WERI-Rb-1 (cell line): ENCODE measurements around the gene FUS.
"Not testable (repeated sequence)": the region's sequence is repeated elsewhere in the genome, so short reads cannot be mapped to it uniquely, and the experiment has no call there.

Experiments
- DNase-seq: peaks from one replicate; pipeline ENCODE4 v3.0.0-alpha.2; 2020
- H3K27ac ChIP-seq: fragments of 250-450 bp; sonication (Bioruptor Pico); 2 replicates; pipeline ENCODE4 v1.5.1; 2020; ENCODE audit warnings: mild to moderate bottlenecking, moderate library complexity
- H3K27me3 ChIP-seq: fragments of 250-450 bp; sonication (Bioruptor Pico); 2 replicates; pipeline ENCODE4 v1.5.1; 2021; ENCODE audit warnings: mild to moderate bottlenecking, low read depth, moderate library complexity; ENCODE audit not compliant: insufficient read depth, severe bottlenecking
- H3K36me3 ChIP-seq: fragments of 250-450 bp; sonication (Bioruptor Pico); 2 replicates; pipeline ENCODE4 v1.5.1; 2020; ENCODE audit warnings: mild to moderate bottlenecking, moderate library complexity
- H3K4me3 ChIP-seq: 2 replicates; pipeline ENCODE4 v1.5.1; 2011; ENCODE audit warnings: low read depth, mild to moderate bottlenecking, control low read depth, low read length
- H3K9me3 ChIP-seq: fragments of 250-450 bp; sonication (Bioruptor Pico); 2 replicates; pipeline ENCODE4 v1.5.1; 2021; ENCODE audit warnings: mild to moderate bottlenecking, moderate library complexity; ENCODE audit not compliant: severe bottlenecking
- TF ChIP-seq, protein P1 (sequence below): IDR thresholded peaks from 2 replicates; pipeline ENCODE4 v1.5.1; 2011; ENCODE audit warnings: low read depth, mild to moderate bottlenecking, control low read depth, inconsistent platforms, low read length

Gene FUS

DNA sequence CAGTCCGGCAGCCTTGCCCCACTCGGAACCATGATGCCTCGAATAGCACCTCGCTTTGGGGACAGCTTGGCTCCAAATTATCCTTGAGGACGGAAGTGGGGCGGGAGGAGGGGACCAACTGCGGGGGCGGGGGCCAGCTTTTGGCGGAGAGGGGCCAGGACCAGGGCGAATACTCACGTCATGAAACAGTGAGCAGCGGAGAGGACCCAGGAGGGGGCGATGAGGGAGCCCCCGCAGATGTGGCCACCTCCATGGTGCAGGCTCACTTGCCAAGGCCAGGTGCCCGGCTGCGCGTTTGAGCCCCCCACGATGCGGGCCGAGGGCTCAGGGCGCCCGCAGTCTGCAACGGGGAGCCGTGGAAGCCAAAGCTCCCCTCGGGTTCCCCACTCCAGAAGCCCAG lies 31.0 kb upstream of the FUS start:
- Histone ChIP-seq H3K4me3 (no peak overlapping the region), H3K27me3 (no peaks in the 10 kb centered on the region)

DNA sequence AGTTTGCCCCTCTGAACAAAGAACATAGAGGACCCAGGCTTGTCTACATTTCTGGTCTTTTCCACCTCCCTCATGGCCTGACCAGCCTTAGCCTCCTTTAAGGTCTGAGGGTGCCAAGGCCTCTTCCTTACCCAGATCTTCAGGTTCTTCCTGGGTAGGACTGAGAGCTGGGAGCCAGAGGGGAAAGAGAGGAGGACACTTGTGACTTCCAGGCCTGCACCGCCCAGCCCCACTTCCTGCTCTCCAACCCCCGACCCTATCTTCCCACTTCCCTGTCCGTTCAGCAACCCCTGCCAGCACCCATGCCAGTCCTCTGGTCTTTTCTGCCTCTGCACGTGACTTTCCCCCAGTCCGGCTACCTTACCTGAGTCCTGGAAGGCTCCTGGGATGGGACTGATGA lies 30.6 kb upstream of the FUS start:
- no peak for DNase-seq
- H3K27ac ChIP-seq: no peak overlapping the region

More for the DNA sequence above, 31.0 kb upstream of the FUS start:
- no peak for DNase-seq
- no peaks in the 10 kb centered on the region for H3K36me3 ChIP-seq
- TF ChIP-seq, protein P1, sequence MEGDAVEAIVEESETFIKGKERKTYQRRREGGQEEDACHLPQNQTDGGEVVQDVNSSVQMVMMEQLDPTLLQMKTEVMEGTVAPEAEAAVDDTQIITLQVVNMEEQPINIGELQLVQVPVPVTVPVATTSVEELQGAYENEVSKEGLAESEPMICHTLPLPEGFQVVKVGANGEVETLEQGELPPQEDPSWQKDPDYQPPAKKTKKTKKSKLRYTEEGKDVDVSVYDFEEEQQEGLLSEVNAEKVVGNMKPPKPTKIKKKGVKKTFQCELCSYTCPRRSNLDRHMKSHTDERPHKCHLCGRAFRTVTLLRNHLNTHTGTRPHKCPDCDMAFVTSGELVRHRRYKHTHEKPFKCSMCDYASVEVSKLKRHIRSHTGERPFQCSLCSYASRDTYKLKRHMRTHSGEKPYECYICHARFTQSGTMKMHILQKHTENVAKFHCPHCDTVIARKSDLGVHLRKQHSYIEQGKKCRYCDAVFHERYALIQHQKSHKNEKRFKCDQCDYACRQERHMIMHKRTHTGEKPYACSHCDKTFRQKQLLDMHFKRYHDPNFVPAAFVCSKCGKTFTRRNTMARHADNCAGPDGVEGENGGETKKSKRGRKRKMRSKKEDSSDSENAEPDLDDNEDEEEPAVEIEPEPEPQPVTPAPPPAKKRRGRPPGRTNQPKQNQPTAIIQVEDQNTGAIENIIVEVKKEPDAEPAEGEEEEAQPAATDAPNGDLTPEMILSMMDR: no peak
- no peaks in the 10 kb centered on the region for H3K9me3 ChIP-seq
- no peak overlapping the region for H3K27ac ChIP-seq

DNA sequence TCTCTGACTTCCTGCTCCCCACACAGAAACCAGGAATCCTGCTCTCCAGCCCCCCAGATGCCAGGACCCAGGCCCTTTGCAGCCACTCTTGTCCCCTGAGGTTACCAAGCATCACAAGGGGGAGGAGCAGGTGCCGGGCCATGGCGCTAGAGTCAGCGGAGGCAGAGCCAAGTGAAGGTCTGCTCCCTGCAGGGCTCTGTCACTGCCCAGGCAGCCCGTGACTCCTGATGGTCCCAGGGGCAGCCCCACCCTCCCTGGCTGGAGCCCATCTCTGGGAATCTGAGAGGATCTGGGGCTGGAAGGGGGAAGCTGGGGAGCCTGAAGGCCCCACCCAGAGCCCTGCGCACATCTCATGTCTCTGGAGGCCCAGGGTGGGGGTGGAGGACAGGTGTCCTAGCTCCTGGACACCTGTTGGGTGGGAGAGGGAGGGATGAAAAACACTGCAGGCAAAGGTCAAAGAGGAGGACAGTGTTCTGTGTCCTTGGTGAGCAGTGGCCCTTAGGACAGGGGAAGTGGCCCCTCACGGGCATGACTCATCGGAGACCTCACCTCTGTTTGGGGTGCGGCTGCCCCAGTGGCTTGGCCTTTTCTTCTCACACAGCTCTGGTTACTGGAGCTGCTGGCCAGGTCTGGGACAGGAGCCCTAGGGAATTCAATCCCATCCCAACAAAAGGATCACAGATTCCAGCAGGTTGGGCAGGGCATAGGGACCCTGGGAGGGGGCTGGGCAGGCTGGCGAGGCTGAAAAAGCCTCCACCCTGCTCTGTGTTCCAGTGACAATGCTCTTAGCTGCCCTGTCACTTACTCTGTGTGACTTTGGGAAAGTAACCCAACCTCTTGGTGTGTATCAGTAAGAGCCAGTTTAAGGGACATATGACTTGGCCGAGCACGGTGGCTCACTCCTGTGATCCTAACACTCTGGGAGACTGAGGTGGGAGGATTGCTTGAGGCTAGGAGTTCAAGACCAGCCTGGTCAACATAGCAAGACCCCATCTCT lies 29.7 kb upstream of the FUS start, which contains the start of gene PRSS36:
TSS of gene PRSS36 (minus strand) at position 173 of the 997 bp plus-strand sequence. CDS start at position 142, 31 bp downstream.
- DNase-seq: no peak
- no peak within 1 kb of the TSS for H3K4me3 ChIP-seq
- no peaks in the 10 kb centered on the region for H3K9me3 ChIP-seq
- no peaks in the 10 kb centered on the region for H3K36me3 ChIP-seq
- no peak within 1 kb of the TSS for H3K27ac ChIP-seq
- H3K27me3 ChIP-seq: no peaks in the 10 kb centered on the region
- TF ChIP-seq, protein P1: no peak

More for the DNA sequence above, 30.6 kb upstream of the FUS start:
- TF ChIP-seq, protein P1: no peak
- Histone ChIP-seq H3K4me3 (no peak overlapping the region), H3K9me3 (no peaks in the 10 kb centered on the region), H3K36me3 (no peaks in the 10 kb centered on the region), H3K27me3 (no peaks in the 10 kb centered on the region)

DNA sequence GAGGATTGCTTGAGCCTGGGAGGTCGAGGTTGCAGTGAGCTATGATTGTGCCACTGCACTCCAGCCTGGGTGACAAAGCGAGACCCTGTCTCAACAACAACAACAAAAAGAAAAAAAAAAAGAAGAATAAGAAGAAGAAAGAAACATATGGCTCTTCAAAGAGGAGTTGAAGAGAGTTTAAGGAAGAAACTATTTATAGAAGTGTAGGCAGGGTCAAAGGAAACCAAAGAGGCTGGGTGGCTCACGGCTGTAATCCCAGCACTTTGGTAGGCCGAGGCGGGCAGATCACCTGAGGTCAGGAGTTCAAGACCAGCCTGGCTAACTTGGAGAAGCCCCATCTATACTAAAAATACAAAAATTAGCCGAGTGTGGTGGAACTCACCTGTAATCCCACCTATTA lies 29.0 kb upstream of the FUS start:
- H3K36me3 ChIP-seq, H3K9me3 ChIP-seq, DNase-seq, H3K4me3 ChIP-seq, H3K27ac ChIP-seq, H3K27me3 ChIP-seq: not testable (repeated sequence)

DNA sequence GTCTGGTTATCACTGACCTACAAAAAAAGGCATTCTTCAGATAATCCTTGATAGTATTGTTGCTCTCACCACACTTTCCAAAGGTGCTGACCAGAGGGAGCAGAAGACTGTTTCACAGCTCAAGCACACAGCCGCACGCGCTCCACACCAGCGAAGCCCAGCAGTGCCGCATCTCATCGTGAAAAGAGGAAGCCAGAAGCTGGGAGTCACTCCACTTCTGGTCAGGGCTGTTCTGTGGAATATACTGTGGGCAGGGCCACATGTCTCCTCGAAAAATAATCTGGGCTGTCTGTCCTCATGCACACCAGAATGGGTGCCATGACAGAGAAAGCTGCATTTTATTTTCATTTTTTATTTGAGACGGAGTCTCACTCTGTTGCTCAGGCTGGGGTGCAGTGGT lies 22.8 kb upstream of the FUS start:
- Histone ChIP-seq H3K9me3 (no peaks in the 10 kb centered on the region), H3K27ac (no peak overlapping the region), H3K4me3 (no peak overlapping the region), H3K36me3 (no peaks in the 10 kb centered on the region), H3K27me3 (no peaks in the 10 kb centered on the region)
- TF ChIP-seq, protein P1: no peak
- DNase-seq: no peak

DNA sequence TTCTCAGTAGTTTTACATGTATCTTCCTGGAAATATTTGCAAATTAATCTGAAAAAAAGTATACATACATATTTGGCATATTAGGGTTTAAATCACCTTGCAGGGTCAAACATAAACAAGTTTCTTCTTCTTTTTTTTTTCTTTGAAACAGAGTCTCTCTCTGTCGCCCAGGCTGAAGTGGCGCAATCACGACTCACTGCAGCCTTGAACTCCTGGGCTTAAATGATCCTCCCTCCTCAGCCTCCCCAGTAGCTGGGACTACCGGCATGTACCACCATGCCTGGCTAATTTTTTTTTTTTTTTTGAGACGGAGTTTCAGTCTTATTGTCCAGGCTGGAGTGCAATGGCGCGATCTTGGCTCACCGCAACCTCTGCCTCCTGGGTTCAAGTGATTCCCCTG lies 12.6 kb upstream of the FUS start:
- no peak for DNase-seq
- Histone ChIP-seq H3K27me3 (no peaks in the 10 kb centered on the region), H3K9me3 (no peaks in the 10 kb centered on the region), H3K4me3 (no peak overlapping the region), H3K27ac (no peak overlapping the region), H3K36me3 (no peaks in the 10 kb centered on the region)
- TF ChIP-seq, protein P1: no peak
